GM12892 (cell line): Measurements from ENCODE around the gene XDH.

Source experiments
- POLR2A ChIP-seq: IDR thresholded peaks from 2 replicates; pipeline ENCODE4 v1.6.1; 2011; ENCODE audit warnings: low read depth, low read length, control low read depth
- POLR2AphosphoS5 ChIP-seq: IDR thresholded peaks from 2 replicates; pipeline ENCODE4 v1.6.1; 2011; ENCODE audit warnings: low read depth, low read length, control low read depth
- TAF1 ChIP-seq: IDR thresholded peaks from 2 replicates; pipeline ENCODE4 v1.6.1; 2011; ENCODE audit warnings: low read depth, mild to moderate bottlenecking, control low read depth, low read length, borderline replicate concordance

DNA sequence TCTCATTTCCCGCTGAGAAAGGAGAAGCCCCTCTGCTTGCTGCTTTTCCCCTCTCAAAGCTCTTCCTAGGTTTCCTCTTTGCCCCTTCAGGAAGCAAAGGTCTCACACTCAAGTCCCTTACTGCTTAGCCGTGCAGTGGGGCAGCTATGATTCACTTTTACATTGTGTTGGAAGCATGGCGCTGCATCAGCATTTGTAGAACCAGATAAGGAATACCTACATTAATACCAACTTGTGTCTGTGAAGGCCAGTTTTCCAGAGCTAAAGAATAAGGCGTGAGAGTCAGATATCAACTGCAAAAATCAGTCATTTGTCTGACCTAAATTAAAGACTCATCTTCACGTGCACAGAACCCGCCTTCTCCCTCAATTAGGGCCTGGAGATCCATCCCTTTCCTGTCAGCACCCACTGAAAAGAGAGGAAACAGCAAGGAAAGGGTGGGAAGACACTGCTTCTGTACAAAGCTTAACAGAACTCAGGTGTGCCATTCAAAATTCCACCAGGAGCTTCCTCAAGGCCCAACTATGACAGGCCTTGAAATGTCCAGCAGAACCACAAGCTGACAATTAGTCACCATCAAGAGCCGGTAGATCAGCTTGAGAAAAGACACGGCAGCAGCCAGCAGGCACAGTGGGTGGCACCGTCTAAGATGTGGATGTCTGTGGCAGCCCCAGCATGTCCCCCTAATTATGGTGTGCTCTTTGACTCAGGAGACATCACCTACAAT is 16.1 kb upstream of the XDH start:
- TF ChIP-seq POLR2A = no peak
- TF ChIP-seq POLR2AphosphoS5 = no peak
- TF ChIP-seq TAF1 = no peak
